Muscle of leg (tissue), 11 donors: ENCODE results near the gene ABCA4. TPM values are rescaled to one million over a fixed set of nuclear protein-coding genes. Genes with fewer than 3 reads are reported as not detected.
A peak's percentile ranks its signal among the peaks of the same experiment; 100 is the strongest.

Experiments used
- DNase-seq: peaks from one replicate; pipeline ENCODE4 v3.0.0; 2013
- H3K27ac ChIP-seq: one replicate; pipeline ENCODE4 v1.5.1; 2013; ENCODE audit warnings: mild to moderate bottlenecking, low read length, control low read depth
- H3K27me3 ChIP-seq: one replicate; pipeline ENCODE4 v1.6.1; 2013; ENCODE audit warnings: low read length; ENCODE audit not compliant: control insufficient read depth, insufficient read depth
- H3K36me3 ChIP-seq: one replicate; pipeline ENCODE4 v1.6.1; 2013; ENCODE audit warnings: low read length; ENCODE audit not compliant: control insufficient read depth, insufficient read depth
- H3K4me1 ChIP-seq: one replicate; pipeline ENCODE4 v1.6.1; 2013; ENCODE audit warnings: low read length; ENCODE audit not compliant: control insufficient read depth, insufficient read depth
- H3K4me3 ChIP-seq: one replicate; pipeline ENCODE4 v1.5.1; 2013; ENCODE audit warnings: low read length, control low read depth
- H3K9me3 ChIP-seq: replicated peaks from 2 replicates; pipeline ENCODE4 v1.6.1; 2013; ENCODE audit warnings: low read depth, low read length; ENCODE audit not compliant: control insufficient read depth
- WGBS: methylation state at CpG from one replicate; pipeline ENCODE4 v1.1.5; 2013; ENCODE audit warnings: missing lambda C conversion rate; ENCODE audit not compliant: insufficient coverage; 5-methylcytosine and 5-hydroxymethylcytosine counted together
- polyA plus RNA-seq, 8 donors: library from polyadenylated mRNA; unstranded; fragments of 120-200 nt; gene quantifications; one replicate each; pipeline versions ENCODE4 v1.2.1 to v1.2.3, GENCODE V29; 2013; ENCODE audit warnings: inconsistent platforms in 1 of 8, low replicate concordance in 1 of 8; ENCODE audit not compliant: insufficient read length in 8 of 8, insufficient read depth in 1 of 8
- total RNA-seq: library from RNA; stranded (reverse); fragments of 120-200 nt; gene quantifications from one replicate; pipeline ENCODE4 v1.2.4, GENCODE V29; 2013

The ABCA4 gene
- total and polyA plus RNA-seq, 9 donors, result 0.19 to 1.1 (median 0.49) TPM

- no peaks in the 10 kb centered on the region for H3K36me3 ChIP-seq
- no peak overlapping the region for H3K27ac ChIP-seq
- WGBS, result no CpG with 5 or more reads among the region's 2 CpGs
- no peak for DNase-seq
- H3K4me1 ChIP-seq, result peaks cover 11% of the 10 kb centered on the region
- peaks cover 2% of the 10 kb centered on the region for H3K27me3 ChIP-seq
- H3K9me3 ChIP-seq, result no peaks in the 10 kb centered on the region
- H3K4me3 ChIP-seq, result no peak overlapping the region
These were observed 33.8 kb downstream of the ABCA4 start for GRCh38 chr1:94087193-94087592.

GRCh38 chr1:94084547-94084946 lies 36.4 kb downstream of the ABCA4 start:
- H3K27ac ChIP-seq, result no peak overlapping the region
- peaks cover 2% of the 10 kb centered on the region for H3K27me3 ChIP-seq
- H3K36me3 ChIP-seq, result no peaks in the 10 kb centered on the region
- no peak for DNase-seq
- no CpG with 5 or more reads among the region's 6 CpGs for WGBS
- no peaks in the 10 kb centered on the region for H3K9me3 ChIP-seq
- H3K4me1 ChIP-seq, result peaks cover 6% of the 10 kb centered on the region
- H3K4me3 ChIP-seq, result no peak overlapping the region

GRCh38 chr1:94084085-94084484 lies 36.9 kb downstream of the ABCA4 start:
- DNase-seq, result no peak
- no peak overlapping the region for H3K27ac ChIP-seq
- peaks cover 2% of the 10 kb centered on the region for H3K27me3 ChIP-seq
- H3K9me3 ChIP-seq, result no peaks in the 10 kb centered on the region
- H3K4me3 ChIP-seq, result no peak overlapping the region
- H3K4me1 ChIP-seq, result peaks cover 6% of the 10 kb centered on the region
- no peaks in the 10 kb centered on the region for H3K36me3 ChIP-seq

DNA sequence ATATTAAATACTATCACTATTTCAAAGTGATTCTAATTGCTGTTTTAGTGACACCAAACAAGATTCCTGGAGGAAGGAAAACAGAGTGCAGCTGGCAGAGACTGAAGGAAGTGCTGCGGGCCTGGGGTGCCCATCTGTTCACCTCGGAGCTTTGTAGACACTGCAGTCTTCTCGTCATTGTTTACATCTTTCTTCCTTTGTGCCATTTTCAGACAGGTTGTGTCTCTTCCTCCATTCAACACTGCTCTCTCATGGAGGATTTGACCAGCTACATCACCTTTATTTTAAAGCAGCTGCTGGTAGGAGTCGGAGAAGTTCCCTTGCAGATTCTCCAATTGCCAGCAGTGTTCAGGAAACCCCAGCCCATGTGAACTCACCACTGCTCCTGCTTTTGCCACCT lies 37.3 kb downstream of the ABCA4 start:
- no peak overlapping the region for H3K4me3 ChIP-seq
- no peak overlapping the region for H3K27ac ChIP-seq
- H3K9me3 ChIP-seq, result no peaks in the 10 kb centered on the region
- no peak for DNase-seq
- no peaks in the 10 kb centered on the region for H3K36me3 ChIP-seq
- WGBS, result 32% methylated on average over 3 of the region's 4 CpGs
- peaks cover 6% of the 10 kb centered on the region for H3K4me1 ChIP-seq
- peaks cover 2% of the 10 kb centered on the region for H3K27me3 ChIP-seq

DNA sequence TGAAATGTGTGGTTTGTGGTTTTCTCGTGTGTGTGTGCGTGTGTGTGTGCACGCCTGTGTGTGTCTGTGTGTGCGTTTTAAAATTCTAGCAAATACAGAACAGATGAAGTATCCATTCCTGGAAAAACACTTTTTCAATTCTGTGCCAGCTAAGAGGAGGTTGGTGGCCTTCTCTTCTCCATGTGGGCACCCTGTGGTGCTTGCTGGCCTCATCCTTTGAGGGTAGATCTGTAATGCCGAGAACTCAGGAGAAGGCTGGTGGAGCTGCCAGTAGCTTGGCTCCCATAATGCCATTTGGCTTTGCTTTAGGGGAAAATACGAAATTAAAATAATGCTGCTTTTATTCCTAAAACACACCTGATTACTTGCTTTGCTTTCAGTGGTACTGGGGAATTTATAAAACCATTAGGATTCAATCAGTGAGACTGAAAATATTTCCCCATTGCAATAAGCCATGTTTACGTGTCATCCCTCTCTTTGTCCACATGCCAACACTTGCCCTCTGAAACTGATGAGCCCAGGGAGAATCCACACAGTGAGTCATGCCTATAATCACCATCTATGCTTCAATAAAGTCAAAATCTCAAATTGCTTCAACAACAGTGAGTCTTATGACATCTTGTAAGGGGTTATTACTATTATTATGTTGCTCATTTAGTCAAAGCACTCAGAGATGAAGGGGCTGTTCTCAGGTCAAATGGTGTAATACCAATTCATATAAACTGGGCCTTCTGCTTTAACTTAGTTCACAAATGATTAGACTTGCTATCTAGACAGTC lies 39.2 kb downstream of the ABCA4 start:
- no CpG with 5 or more reads among the region's 7 CpGs for WGBS

GRCh38 chr1:94079989-94080388 lies 41.0 kb downstream of the ABCA4 start:
- no peak overlapping the region for H3K27ac ChIP-seq
- H3K4me3 ChIP-seq, result no peak overlapping the region
- peaks cover 2% of the 10 kb centered on the region for H3K27me3 ChIP-seq
- no peak for DNase-seq
- H3K36me3 ChIP-seq, result no peaks in the 10 kb centered on the region
- WGBS, result 53% methylated on average over 2 of the region's 3 CpGs
- H3K4me1 ChIP-seq, result peaks cover 8% of the 10 kb centered on the region
- H3K9me3 ChIP-seq, result no peaks in the 10 kb centered on the region

More for the DNA sequence above, 39.2 kb downstream of the ABCA4 start:
- Histone ChIP-seq H3K36me3 (no peaks in the 10 kb centered on the region), H3K27ac (no peak overlapping the region), H3K4me1 (peaks cover 6% of the 10 kb centered on the region), H3K9me3 (no peaks in the 10 kb centered on the region), H3K4me3 (no peak overlapping the region), H3K27me3 (peaks cover 2% of the 10 kb centered on the region)
- DNase-seq, result no peak

DNA sequence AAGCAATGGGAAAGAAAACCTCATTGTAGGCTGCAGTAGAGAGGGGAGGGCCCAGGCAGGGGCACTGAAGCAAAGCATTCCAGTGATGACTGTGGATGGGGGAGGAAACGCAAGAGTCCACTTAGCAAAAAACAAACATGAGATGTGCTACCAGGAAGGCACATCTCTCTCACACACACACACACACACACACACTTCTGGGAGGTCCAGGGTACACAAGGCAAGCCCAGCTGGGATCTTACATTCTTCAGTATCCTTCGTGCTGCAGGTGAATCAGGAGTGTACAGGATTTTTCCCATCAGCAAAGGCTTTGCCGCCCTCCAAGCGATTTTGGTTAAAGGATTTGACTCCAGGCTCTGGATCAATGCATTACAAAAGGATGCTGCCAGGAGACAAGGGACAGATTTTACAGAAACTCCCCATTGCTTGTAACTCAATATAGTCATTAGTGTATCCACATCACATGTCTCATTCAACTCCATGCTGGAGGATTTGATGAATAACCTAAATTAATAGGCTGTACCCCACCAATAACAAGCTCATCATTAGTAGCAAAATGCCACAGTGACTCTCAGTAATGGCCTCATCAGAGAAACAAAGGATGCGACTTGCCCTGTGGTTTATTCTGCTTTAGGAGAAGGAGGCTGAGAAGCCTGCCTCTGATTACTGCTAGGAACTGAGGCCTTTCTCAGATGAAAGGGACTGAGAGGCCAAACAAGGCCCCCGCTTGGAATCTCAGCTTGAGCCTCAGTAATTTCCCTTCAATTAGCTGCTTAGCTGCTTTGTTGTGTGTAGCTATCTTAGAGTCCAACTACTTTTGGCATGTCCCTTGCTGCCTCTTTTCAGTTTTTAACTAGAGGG lies 41.6 kb downstream of the ABCA4 start:
- Histone ChIP-seq H3K27me3 (no peaks in the 10 kb centered on the region), H3K27ac (peak overlapping the region; percentile 6), H3K9me3 (no peaks in the 10 kb centered on the region), H3K36me3 (no peaks in the 10 kb centered on the region), H3K4me3 (no peak overlapping the region), H3K4me1 (peaks cover 8% of the 10 kb centered on the region)
- no peak for DNase-seq
- WGBS, result 72% methylated on average over 3 of the region's 6 CpGs

- H3K27me3 ChIP-seq, result no peaks in the 10 kb centered on the region
- H3K27ac ChIP-seq, result no peak overlapping the region
- H3K4me3 ChIP-seq, result no peak overlapping the region
- peak; percentile 40 for DNase-seq
- no peaks in the 10 kb centered on the region for H3K9me3 ChIP-seq
- 68% methylated on average over 2 of the region's 7 CpGs for WGBS
- peaks cover 33% of the 10 kb centered on the region for H3K4me1 ChIP-seq
- H3K36me3 ChIP-seq, result no peaks in the 10 kb centered on the region
These were observed 48.0 kb downstream of the ABCA4 start for GRCh38 chr1:94072840-94073522.

DNA sequence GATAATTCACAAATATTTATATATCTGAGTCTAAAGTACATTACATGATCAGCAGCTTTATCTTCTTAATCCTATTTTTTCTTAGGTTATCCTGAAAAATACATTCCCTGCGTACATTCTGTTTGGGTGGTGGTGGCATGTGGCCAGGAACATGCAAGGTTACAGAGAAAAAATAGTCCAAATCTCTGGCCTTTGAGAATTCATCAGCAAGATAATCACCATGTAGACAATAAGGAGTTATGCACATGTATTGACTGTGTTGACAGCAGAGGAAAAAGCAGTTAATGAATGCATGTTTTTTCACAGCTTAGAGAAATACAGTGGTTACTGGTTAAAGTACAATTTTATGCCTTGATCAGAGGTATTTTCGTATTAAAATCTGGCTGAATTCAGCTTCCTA lies 49.0 kb downstream of the ABCA4 start:
- no peak overlapping the region for H3K27ac ChIP-seq
- DNase-seq, result no peak
- WGBS, result no CpG with 5 or more reads among the region's 2 CpGs
- no peak overlapping the region for H3K4me3 ChIP-seq
- H3K36me3 ChIP-seq, result no peaks in the 10 kb centered on the region
- H3K27me3 ChIP-seq, result no peaks in the 10 kb centered on the region
- no peaks in the 10 kb centered on the region for H3K9me3 ChIP-seq
- H3K4me1 ChIP-seq, result peaks cover 35% of the 10 kb centered on the region

DNA sequence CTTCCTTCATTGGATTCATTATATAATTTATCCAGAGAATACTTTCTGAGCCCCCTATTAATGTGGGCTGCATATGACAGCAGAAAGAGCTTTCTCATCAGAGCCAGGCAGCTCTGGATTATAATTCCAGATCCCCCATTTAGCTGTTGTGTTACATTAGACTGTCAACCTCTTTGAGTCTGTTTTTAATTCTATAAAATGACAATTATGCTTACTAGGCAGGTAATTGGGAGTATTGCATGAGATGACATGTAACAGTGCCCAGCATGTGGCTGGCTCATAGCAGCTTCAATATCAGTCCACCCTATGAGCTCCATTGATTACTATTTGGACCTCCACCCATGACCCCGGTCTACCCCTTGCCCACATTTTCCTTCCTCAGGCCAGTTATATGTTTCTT lies 49.6 kb downstream of the ABCA4 start:
- Histone ChIP-seq H3K27me3 (no peaks in the 10 kb centered on the region), H3K9me3 (no peaks in the 10 kb centered on the region), H3K4me1 (peaks cover 33% of the 10 kb centered on the region), H3K4me3 (no peak overlapping the region), H3K27ac (no peak overlapping the region), H3K36me3 (no peaks in the 10 kb centered on the region)
- no CpG with 5 or more reads among the region's 1 CpG for WGBS
- DNase-seq, result no peak
